ENCODE results near the gene TMEM74B. TPM values are rescaled to one million over a fixed set of nuclear protein-coding genes. Genes with fewer than 3 reads are reported as not detected.

The TMEM74B gene
- total and polyA plus RNA-seq, 2 experiments from 2014 or later: 12.3 to 40.3 TPM

DNA sequence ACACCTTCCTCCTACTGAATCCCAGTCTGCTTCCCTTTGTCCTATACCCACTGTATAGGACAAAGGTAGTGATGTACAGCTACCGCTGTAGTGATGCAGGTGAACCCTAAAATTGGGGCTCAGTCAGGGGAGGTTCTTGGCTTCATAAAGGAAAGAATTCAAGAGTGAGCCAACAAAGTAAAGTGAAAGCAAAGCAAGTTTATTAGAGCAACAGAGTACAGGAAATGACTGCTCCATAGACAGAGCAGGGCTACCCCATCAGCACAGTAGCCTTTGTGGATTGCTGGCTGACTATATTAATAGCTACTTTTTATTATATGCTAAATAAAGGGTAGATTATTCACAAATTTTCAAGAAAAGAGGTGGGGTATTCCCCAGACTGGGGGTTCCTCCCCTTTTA is 15.2 kb upstream of the TMEM74B start:
- H3K36me3 ChIP-seq: no peaks in the 10 kb centered on the region
- TF ChIP-seq, protein P1, sequence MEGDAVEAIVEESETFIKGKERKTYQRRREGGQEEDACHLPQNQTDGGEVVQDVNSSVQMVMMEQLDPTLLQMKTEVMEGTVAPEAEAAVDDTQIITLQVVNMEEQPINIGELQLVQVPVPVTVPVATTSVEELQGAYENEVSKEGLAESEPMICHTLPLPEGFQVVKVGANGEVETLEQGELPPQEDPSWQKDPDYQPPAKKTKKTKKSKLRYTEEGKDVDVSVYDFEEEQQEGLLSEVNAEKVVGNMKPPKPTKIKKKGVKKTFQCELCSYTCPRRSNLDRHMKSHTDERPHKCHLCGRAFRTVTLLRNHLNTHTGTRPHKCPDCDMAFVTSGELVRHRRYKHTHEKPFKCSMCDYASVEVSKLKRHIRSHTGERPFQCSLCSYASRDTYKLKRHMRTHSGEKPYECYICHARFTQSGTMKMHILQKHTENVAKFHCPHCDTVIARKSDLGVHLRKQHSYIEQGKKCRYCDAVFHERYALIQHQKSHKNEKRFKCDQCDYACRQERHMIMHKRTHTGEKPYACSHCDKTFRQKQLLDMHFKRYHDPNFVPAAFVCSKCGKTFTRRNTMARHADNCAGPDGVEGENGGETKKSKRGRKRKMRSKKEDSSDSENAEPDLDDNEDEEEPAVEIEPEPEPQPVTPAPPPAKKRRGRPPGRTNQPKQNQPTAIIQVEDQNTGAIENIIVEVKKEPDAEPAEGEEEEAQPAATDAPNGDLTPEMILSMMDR (IDR thresholded peaks at IDR 0.05; ENCODE audit: low read depth, low read length): no peak
- no peaks in the 10 kb centered on the region for H3K27me3 ChIP-seq
- H3K4me1 ChIP-seq (ENCODE audit: low read depth): no peaks in the 10 kb centered on the region
- DNase-seq (ENCODE audit: low read depth in 1 of 2, low spot score in 1 of 2): no peak
- no peak overlapping the region for H3K27ac ChIP-seq
- H3K4me3 ChIP-seq: no peak overlapping the region
- H3K9me3 ChIP-seq (ENCODE audit: low read depth): no peaks in the 10 kb centered on the region

DNA sequence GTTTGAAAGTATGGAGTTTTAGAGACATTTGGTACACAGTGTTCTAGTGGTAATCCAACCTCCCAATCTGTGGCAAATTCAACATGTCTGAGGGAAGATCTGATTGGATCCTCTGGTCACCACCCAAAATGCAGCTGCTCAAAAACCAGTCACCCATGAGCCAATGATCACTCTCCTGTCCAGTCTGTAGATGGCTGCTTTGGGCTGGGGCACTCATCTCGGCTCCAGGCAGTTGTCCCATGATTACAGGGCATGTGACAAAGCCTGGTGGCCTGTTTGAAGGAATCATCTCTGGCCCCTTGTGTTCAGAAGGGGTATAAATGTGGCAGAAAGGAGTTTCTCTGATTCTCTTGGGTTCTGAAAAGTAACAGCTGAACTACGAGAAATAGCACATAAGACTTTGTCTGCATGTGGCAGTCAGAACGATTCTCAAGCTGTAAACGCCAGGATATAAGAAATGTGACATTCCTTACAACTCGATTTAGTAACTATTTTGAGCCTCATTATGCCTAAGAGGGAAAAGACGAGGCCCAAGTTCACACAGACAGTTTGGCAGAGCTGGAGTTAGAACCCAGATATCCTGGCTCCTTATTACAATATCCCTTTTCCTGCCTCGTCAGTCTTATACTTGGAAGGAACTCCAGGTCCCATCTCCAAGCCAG is 14.6 kb upstream of the TMEM74B start:
- Histone ChIP-seq H3K4me1 (ENCODE audit: low read depth) (no peaks in the 10 kb centered on the region), H3K27me3 (no peaks in the 10 kb centered on the region), H3K4me3 (no peak overlapping the region), H3K9me3 (ENCODE audit: low read depth) (no peaks in the 10 kb centered on the region), H3K36me3 (no peaks in the 10 kb centered on the region), H3K27ac (no peak overlapping the region)
- DNase-seq (ENCODE audit: low read depth in 1 of 2, low spot score in 1 of 2): no peak
- TF ChIP-seq, protein P1 (IDR thresholded peaks at IDR 0.05; ENCODE audit: low read depth, low read length): no peak

DNA sequence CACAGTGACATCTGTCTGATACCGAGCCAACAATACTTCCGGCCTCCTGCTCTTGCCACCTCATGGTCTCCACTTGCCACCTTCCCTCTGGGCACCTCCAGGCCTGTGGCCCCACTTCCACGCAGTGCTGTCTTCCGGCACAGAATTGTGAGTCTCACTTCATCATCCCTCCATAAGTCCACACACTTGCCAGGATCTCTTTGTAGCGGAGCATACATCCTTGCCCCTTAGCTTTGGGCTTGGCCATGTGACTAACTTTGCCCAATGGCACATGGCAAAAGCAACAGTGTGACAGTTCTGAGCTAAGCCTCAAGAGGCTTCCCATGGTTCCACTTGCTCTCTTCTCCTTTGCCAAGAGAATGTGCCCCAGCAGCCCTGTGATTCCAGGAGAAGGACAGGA is 14.0 kb upstream of the TMEM74B start:
- TF ChIP-seq, protein P1 (IDR thresholded peaks at IDR 0.05; ENCODE audit: low read depth, low read length): no peak
- H3K36me3 ChIP-seq: no peaks in the 10 kb centered on the region
- no peaks in the 10 kb centered on the region for H3K27me3 ChIP-seq
- no peak for DNase-seq (ENCODE audit: low read depth in 1 of 2, low spot score in 1 of 2)
- H3K4me1 ChIP-seq (ENCODE audit: low read depth): no peaks in the 10 kb centered on the region
- H3K4me3 ChIP-seq: no peak overlapping the region
- no peak overlapping the region for H3K27ac ChIP-seq
- no peaks in the 10 kb centered on the region for H3K9me3 ChIP-seq (ENCODE audit: low read depth)

GRCh38 chr20:1197801-1198200 is 13.0 kb upstream of the TMEM74B start:
- no peak overlapping the region for H3K4me3 ChIP-seq
- no peaks in the 10 kb centered on the region for H3K36me3 ChIP-seq
- TF ChIP-seq, protein P1 (IDR thresholded peaks at IDR 0.05; ENCODE audit: low read depth, low read length): no peak
- H3K27ac ChIP-seq: no peak overlapping the region
- H3K4me1 ChIP-seq (ENCODE audit: low read depth): no peaks in the 10 kb centered on the region
- DNase-seq (ENCODE audit: low read depth in 1 of 2, low spot score in 1 of 2): no peak
- no peaks in the 10 kb centered on the region for H3K27me3 ChIP-seq
- no peaks in the 10 kb centered on the region for H3K9me3 ChIP-seq (ENCODE audit: low read depth)

DNA sequence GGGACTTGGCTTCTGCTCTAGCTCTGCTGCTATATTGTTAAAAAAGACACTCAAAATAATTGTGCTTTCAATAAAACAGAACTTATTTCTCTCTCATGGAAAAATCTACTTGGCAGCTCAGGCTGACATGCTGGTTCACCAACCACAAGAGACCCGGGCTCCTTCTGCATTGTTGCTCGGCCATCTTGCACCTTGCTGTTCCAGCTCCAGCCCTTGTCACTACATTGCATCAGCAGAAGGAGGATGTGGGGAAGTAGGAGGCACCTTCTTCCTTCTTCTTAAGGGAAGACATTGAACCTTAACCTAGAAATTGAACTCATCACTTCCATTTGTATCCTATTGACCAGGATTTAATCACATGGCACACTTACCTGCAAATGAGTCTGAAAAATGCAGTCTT is 11.9 kb upstream of the TMEM74B start:
- Histone ChIP-seq H3K9me3 (ENCODE audit: low read depth) (no peaks in the 10 kb centered on the region), H3K27me3 (no peaks in the 10 kb centered on the region), H3K4me1 (ENCODE audit: low read depth) (no peaks in the 10 kb centered on the region), H3K36me3 (no peaks in the 10 kb centered on the region), H3K4me3 (no peak overlapping the region), H3K27ac (no peak overlapping the region)
- TF ChIP-seq, protein P1 (IDR thresholded peaks at IDR 0.05; ENCODE audit: low read depth, low read length): no peak
- DNase-seq (ENCODE audit: low read depth in 1 of 2, low spot score in 1 of 2): no peak
